GM12873 (cell line): ENCODE measurements around the gene SLC8B1.

Experiments
- TF ChIP-seq, protein P1 (sequence below): IDR thresholded peaks from 2 replicates; pipeline ENCODE4 v1.5.1; 2012; ENCODE audit warnings: low read depth, mild to moderate bottlenecking, moderate library complexity, low read length, control low read depth; ENCODE audit not compliant: insufficient read depth; ENCODE audit errors: missing control alignments

SLC8B1 gene

DNA sequence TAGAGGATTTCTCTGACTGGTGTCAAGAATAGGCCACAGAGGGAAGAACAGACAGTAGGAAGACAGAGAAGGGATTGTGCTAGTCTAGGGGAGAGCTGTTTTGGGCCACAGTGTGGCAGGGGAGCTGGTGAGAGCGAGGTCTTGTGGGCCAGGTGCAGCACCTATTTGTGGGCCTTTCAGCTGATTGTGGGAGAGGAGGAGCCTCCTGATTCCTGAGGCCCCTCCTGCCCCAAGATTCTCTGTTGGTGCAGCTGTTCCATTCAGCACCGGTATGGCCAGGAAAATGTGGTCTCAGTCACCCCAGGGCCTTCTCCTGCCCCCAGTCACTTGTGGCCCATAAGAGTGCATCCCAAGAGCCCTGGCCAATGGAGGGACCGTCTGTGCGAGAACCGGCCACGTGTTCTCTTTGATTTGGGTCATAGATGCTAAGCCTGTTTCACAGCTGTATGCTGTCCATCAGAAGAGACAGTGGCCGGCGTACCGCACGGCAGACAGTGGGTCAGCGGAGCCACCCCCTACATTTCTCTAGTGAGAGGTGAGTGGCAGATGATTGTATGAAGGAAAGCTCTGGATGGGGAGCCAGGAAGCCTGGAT, 86.0 kb downstream of the SLC8B1 start:
- TF ChIP-seq, protein P1, sequence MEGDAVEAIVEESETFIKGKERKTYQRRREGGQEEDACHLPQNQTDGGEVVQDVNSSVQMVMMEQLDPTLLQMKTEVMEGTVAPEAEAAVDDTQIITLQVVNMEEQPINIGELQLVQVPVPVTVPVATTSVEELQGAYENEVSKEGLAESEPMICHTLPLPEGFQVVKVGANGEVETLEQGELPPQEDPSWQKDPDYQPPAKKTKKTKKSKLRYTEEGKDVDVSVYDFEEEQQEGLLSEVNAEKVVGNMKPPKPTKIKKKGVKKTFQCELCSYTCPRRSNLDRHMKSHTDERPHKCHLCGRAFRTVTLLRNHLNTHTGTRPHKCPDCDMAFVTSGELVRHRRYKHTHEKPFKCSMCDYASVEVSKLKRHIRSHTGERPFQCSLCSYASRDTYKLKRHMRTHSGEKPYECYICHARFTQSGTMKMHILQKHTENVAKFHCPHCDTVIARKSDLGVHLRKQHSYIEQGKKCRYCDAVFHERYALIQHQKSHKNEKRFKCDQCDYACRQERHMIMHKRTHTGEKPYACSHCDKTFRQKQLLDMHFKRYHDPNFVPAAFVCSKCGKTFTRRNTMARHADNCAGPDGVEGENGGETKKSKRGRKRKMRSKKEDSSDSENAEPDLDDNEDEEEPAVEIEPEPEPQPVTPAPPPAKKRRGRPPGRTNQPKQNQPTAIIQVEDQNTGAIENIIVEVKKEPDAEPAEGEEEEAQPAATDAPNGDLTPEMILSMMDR: no peak
